ENCODE results near the gene OR52I2.

GRCh38 chr11:4626207-4627099 lies 44.9 kb downstream of the OR52I2 start:
- TF ChIP-seq POLR2AphosphoS5 (IDR thresholded peaks at IDR 0.05; ENCODE audit: low read depth, low read length) (no peak), TAF1 (IDR thresholded peaks at IDR 0.05; ENCODE audit: borderline replicate concordance, insufficient read depth, low read length) (no peak)
